IPS DF 4.7 (cell line): Measurements from ENCODE around the gene GABRD.
"Not testable (repeated sequence)": the region's sequence is repeated elsewhere in the genome, so short reads cannot be mapped to it uniquely, and the experiment has no call there.

ENCODE experiments used
- DNase-seq: peaks from one replicate; pipeline ENCODE4 v3.0.0-alpha.2; 2013; ENCODE audit warnings: low spot score; ENCODE audit errors: extremely low read depth

Gene GABRD

GRCh38 chr1:2019172-2019543 is at the start of gene GABRD:
TSS of gene GABRD (plus strand) at chr1:2019345. CDS start at chr1:2019424, 79 bp downstream.
- DNase-seq, result no peak

GRCh38 chr1:1969505-1969900 is 49.6 kb upstream of the GABRD start:
- no peak for DNase-seq

- no peak for DNase-seq
Observed at GRCh38 chr1:1969953-1970716, 49.0 kb upstream of the GABRD start.

GRCh38 chr1:1971017-1971416 is 48.1 kb upstream of the GABRD start:
- no peak for DNase-seq

- DNase-seq, result no peak
Observed at GRCh38 chr1:1971688-1972087, 47.5 kb upstream of the GABRD start.

- DNase-seq, result no peak
Observed at GRCh38 chr1:1972976-1973715, 46.0 kb upstream of the GABRD start.

- no peak for DNase-seq
Observed at GRCh38 chr1:1973716-1974642, 45.2 kb upstream of the GABRD start.

- no peak for DNase-seq
Observed at GRCh38 chr1:1974834-1975233, 44.3 kb upstream of the GABRD start.

- no peak for DNase-seq
Observed at GRCh38 chr1:1975535-1975934, 43.6 kb upstream of the GABRD start.

GRCh38 chr1:1976031-1976430 is 43.1 kb upstream of the GABRD start:
- no peak for DNase-seq

- no peak for DNase-seq
Observed at GRCh38 chr1:1978108-1978507, 41.0 kb upstream of the GABRD start.

GRCh38 chr1:1978690-1979481 is 40.3 kb upstream of the GABRD start:
- not testable (repeated sequence) for DNase-seq

GRCh38 chr1:1979482-1980165 is 39.5 kb upstream of the GABRD start:
- no peak for DNase-seq

- no peak for DNase-seq
Observed at GRCh38 chr1:1980467-1981141, 38.5 kb upstream of the GABRD start.

- DNase-seq, result no peak
Observed at GRCh38 chr1:1981142-1981500, 38.0 kb upstream of the GABRD start.

GRCh38 chr1:1981631-1982327 is 37.4 kb upstream of the GABRD start:
- DNase-seq, result not testable (repeated sequence)

- DNase-seq, result no peak
Observed at GRCh38 chr1:1982379-1983232, 36.5 kb upstream of the GABRD start.

- DNase-seq, result no peak
Observed at GRCh38 chr1:1984560-1985070, 34.5 kb upstream of the GABRD start.
